DOHH2 (cell line): ENCODE data around the gene TAF4.
"Not testable (repeated sequence)": the region's sequence is repeated elsewhere in the genome, so short reads cannot be mapped to it uniquely, and the experiment has no call there.

Experiments
- EZH2phosphoT487 ChIP-seq: fragments of 200-600 bp; sonication (generic); IDR thresholded peaks from 2 replicates; pipeline ENCODE4 v1.6.1; 2017; ENCODE audit warnings: borderline replicate concordance, mild to moderate bottlenecking, antibody characterized with exemption, low read length, moderate library complexity, mixed read lengths
- TF ChIP-seq, protein P1 (sequence below): fragments of 200-600 bp; sonication (generic); IDR thresholded peaks from one replicate; pipeline ENCODE4 v1.5.1; 2014; ENCODE audit warnings: antibody characterized with exemption, mild to moderate bottlenecking, low read depth, low read length; ENCODE audit not compliant: poor library complexity, severe bottlenecking

DNA sequence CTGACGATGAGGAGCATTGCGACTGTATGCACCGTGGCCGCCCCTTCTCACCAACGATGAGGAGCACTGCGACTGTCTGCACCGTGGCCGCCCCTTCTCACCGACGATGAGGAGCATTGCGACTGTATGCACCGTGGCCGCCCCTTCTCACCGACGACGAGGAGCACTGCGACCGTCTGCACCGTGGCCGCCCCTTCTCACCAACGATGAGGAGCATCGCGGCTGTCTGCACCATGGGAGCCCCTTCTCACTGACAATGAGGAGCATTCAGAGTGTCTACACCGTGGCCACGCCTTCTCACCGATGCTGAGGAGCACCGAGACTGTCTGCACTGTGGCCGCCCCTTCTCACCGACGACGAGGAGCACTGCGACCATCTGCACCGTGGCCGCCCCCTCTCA lies 120.7 kb downstream of the TAF4 start:
- TF ChIP-seq EZH2phosphoT487: not testable (repeated sequence)
- TF ChIP-seq, protein P1, sequence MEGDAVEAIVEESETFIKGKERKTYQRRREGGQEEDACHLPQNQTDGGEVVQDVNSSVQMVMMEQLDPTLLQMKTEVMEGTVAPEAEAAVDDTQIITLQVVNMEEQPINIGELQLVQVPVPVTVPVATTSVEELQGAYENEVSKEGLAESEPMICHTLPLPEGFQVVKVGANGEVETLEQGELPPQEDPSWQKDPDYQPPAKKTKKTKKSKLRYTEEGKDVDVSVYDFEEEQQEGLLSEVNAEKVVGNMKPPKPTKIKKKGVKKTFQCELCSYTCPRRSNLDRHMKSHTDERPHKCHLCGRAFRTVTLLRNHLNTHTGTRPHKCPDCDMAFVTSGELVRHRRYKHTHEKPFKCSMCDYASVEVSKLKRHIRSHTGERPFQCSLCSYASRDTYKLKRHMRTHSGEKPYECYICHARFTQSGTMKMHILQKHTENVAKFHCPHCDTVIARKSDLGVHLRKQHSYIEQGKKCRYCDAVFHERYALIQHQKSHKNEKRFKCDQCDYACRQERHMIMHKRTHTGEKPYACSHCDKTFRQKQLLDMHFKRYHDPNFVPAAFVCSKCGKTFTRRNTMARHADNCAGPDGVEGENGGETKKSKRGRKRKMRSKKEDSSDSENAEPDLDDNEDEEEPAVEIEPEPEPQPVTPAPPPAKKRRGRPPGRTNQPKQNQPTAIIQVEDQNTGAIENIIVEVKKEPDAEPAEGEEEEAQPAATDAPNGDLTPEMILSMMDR: not testable (repeated sequence)
